ENCODE measurements around the gene DST. TPM values are rescaled to one million over a fixed set of nuclear protein-coding genes. Genes with fewer than 3 reads are reported as not detected.

DST gene
- total and polyA plus RNA-seq, 8 donors, result 42.4 to 149 (median 72.4) TPM

DNA sequence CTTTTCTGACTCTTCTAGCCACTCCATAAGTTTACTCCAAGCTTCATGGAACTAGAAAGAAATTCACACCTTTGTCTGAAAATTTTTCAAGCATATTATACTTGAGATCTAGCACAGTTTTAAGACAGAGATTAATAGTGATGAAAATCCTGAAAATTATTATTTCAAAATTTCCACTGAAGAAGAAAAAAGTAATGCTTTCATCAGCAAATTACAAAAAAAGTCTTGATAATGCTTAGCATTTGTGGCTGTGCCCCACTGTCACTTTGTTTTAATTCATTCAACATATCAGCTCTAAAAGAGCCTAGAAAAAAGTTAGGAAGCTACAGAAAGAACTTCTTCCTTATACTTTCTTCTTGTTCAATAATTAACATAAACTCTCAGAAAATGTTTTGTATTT, 153.1 kb downstream of the DST start:
- ATAC-seq (no peak), DNase-seq (no peak), FAIRE-seq (no peak)
- intact Hi-C loops (cut with DNase I), result no loop called here
- H3K9me3 ChIP-seq, result no peaks in the 10 kb centered on the region
- no peak overlapping the region for H3K27ac ChIP-seq
- no peak overlapping the region for H3K4me3 ChIP-seq
- H3K27me3 ChIP-seq, result no peaks in the 10 kb centered on the region
- TF ChIP-seq CTCF (IDR thresholded peaks at IDR 0.05), result no peak
- peaks cover 0 to 40% (median 11%) of the 10 kb centered on the region in 3 donors for H3K36me3 ChIP-seq
- H3K4me1 ChIP-seq, result peaks cover 0 to 3% (median 0%) of the 10 kb centered on the region in 3 donors

DNA sequence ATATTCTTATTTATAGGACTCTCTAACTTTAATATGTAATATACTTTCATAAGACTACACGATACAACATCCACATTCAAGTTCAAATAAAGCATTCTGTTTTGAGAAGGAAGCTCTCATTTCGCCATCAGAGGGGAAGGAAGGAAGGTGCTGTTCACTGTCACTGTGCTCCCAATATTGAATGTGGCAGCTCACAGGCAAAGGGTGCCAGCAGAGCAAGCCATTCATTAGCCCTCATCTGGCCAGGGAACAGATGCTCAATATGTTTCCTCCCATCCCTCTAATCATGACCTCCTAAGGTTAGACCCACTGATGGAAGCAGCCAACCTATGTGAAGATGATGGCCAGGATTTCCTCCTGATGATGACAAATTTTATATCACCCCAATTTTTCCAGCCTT, 154.4 kb downstream of the DST start:
- no peak for TF ChIP-seq CTCF (IDR thresholded peaks at IDR 0.05)
- Histone ChIP-seq H3K4me3 (no peak overlapping the region), H3K9me3 (no peaks in the 10 kb centered on the region), H3K27me3 (no peaks in the 10 kb centered on the region), H3K36me3 (peaks cover 0 to 40% (median 11%) of the 10 kb centered on the region in 3 donors), H3K27ac (no peak overlapping the region), H3K4me1 (peaks cover 0 to 7% (median 6%) of the 10 kb centered on the region in 3 donors)
- intact Hi-C loops (cut with DNase I), result no loop called here
- WGBS, 2 donors, result 90 to 93% methylated on average over 2 of the region's 2 CpGs
- ATAC-seq, result no peak
- DNase-seq, result no peak
- FAIRE-seq, result no peak

- intact Hi-C loops (cut with DNase I), result no loop called here
- Histone ChIP-seq H3K4me3 (no peak overlapping the region), H3K9me3 (no peaks in the 10 kb centered on the region), H3K27ac (no peak overlapping the region), H3K27me3 (no peaks in the 10 kb centered on the region), H3K4me1 (peaks cover 0 to 18% (median 6%) of the 10 kb centered on the region in 3 donors), H3K36me3 (peaks cover 0 to 28% (median 11%) of the 10 kb centered on the region in 3 donors)
- ATAC-seq (no peak), DNase-seq (no peak), FAIRE-seq (no peak)
- 91 to 97% methylated on average over 3 of the region's 3 CpGs for WGBS, 2 donors
- no peak for TF ChIP-seq CTCF (IDR thresholded peaks at IDR 0.05)
Measured at GRCh38 chr6:56486681-56487080, 156.0 kb downstream of the DST start.

- DNase-seq (no peak), FAIRE-seq (no peak), ATAC-seq (no peak)
- Histone ChIP-seq H3K4me3 (no peak overlapping the region), H3K36me3 (peaks cover 0 to 15% (median 11%) of the 10 kb centered on the region in 3 donors), H3K27ac (no peak overlapping the region), H3K27me3 (no peaks in the 10 kb centered on the region), H3K9me3 (no peaks in the 10 kb centered on the region), H3K4me1 (peaks cover 0 to 18% (median 6%) of the 10 kb centered on the region in 3 donors)
- TF ChIP-seq CTCF (IDR thresholded peaks at IDR 0.05), result no peak
- WGBS, 2 donors, result 61 to 64% methylated on average over 2 of the region's 2 CpGs
- intact Hi-C loops (cut with DNase I), result no loop called here
Measured at GRCh38 chr6:56484669-56485068, 158.0 kb downstream of the DST start.

DNA sequence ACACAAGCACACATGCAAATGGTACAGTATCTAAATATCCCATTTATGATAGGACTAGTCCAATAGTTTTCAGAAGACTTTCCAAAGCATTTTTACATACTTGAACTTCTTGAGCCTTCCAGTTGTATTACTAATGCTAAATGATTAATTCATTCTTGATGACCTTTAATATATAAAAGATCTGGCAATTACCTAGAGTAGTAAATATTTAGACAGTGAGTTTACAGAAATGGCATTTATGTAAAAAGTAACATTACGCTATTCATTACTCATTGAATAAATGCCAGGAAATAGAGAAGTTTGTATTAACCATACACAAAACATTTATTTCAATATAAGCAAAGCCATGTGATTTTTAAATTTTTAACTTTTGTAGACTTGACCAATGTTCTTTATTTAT, 158.8 kb downstream of the DST start:
- H3K27me3 ChIP-seq, result no peaks in the 10 kb centered on the region
- no peak for TF ChIP-seq CTCF (IDR thresholded peaks at IDR 0.05)
- no peak overlapping the region for H3K27ac ChIP-seq
- no peaks in the 10 kb centered on the region for H3K9me3 ChIP-seq
- no peak overlapping the region for H3K4me3 ChIP-seq
- intact Hi-C loops (cut with DNase I), result no loop called here
- peaks cover 0 to 18% (median 6%) of the 10 kb centered on the region in 3 donors for H3K4me1 ChIP-seq
- ATAC-seq, result peak in 1 of 4 donors; percentile 14
- 20 to 25% methylated on average over 1 of the region's 1 CpG for WGBS, 2 donors
- peaks cover 0 to 21% (median 11%) of the 10 kb centered on the region in 3 donors for H3K36me3 ChIP-seq
- DNase-seq, result no peak
- FAIRE-seq, result peak; percentile 96
